Activated CD8-positive, alpha-beta memory T cell treated with anti-CD3 and anti-CD28 coated beads, Interleukin-2, amount 10 ng/mL, durations not matched to agents 7 days and 5 days (primary cell): ENCODE measurements around the gene P2RX6. TPM values are rescaled to one million over a fixed set of nuclear protein-coding genes. Genes with fewer than 3 reads are reported as not detected.
"Not testable (repeated sequence)": the region's sequence is repeated elsewhere in the genome, so short reads cannot be mapped to it uniquely, and the experiment has no call there.

Experiments
- ATAC-seq: fragments of 150-1000 bp; cut with Tn5 transposase; one replicate; pipeline ENCODE4 v1.10.0; 2021; ENCODE audit warnings: moderate library complexity
- CTCF ChIA-PET: fragments of 350-600 bp; sonication (Branson Sonifier 250); formaldehyde crosslinking; loops from one replicate; lab custom pipeline; 2021; ENCODE audit warnings: antibody characterized with exemption; lab: Charles Lee
- DNase-seq: peaks from one replicate; pipeline ENCODE4 v3.0.0-alpha.2; 2020
- H3K27ac Mint-ChIP-seq: one replicate; pipeline ENCODE4 v1.8.0; 2021; ENCODE audit warnings: mild to moderate bottlenecking, mixed read lengths
- H3K27me3 Mint-ChIP-seq: one replicate; pipeline ENCODE4 v1.8.0; 2021; ENCODE audit warnings: mixed read lengths
- H3K36me3 Mint-ChIP-seq: one replicate; pipeline ENCODE4 v1.8.0; 2021; ENCODE audit warnings: mild to moderate bottlenecking, mixed read lengths
- H3K4me1 Mint-ChIP-seq: one replicate; pipeline ENCODE4 v1.8.0; 2021; ENCODE audit warnings: mixed read lengths
- H3K4me3 Mint-ChIP-seq: one replicate; pipeline ENCODE4 v1.8.0; 2021; ENCODE audit warnings: mild to moderate bottlenecking, moderate library complexity, mixed read lengths
- H3K9me3 Mint-ChIP-seq: one replicate; pipeline ENCODE4 v1.8.0; 2022; ENCODE audit warnings: low read depth, mixed read lengths
- total RNA-seq, 2 experiments: library from RNA; stranded (reverse); gene quantifications; one replicate each; pipeline ENCODE4 v1.2.3, GENCODE V29; 2021

P2RX6 gene
- total RNA-seq, 2 experiments from 2014 or later: 0.32 to 0.42 TPM

DNA sequence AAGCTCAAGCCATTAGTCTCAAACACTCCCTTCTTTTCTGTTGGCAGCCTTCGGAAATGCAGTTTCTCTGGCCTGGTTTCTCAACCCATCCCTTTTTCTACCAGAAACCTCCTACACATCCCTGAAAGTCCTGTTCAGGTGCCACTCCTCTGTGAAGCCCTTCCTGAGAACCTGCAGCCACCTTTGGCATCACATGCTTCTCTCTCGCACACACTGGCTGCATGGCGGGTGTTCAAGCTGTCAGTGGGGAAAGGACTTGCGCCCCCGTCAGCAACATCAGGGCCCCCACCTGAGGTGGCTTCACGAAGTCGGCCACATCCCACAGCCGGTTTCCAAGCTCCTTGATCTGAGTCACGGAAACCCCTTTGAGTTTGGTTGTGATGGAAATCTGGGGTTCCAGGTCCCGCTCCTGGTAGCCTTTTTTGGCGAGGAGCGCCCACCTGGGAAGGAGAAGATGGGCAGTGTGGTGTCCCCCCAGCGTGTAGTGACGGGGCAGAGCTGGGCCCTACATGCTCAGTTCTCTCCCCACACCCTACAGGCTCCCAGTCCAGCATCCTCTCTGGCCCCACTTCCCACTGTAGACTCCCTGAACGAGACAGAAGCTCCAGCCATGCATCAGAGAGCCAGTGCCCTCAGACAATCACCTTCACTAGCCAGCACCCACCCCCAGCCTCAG lies 29.0 kb downstream of the P2RX6 start:
- H3K27me3 Mint-ChIP-seq: peaks cover 39% of the 10 kb centered on the region
- H3K27ac Mint-ChIP-seq: no peak overlapping the region
- CTCF ChIA-PET: interaction anchor here (0.8 to 1.6 kb wide), 2 partner anchors 23 to 59 kb away, joined by 3 to 5 read pairs; no protein-coding TSS in a partner anchor
- peaks cover 22% of the 10 kb centered on the region for H3K4me1 Mint-ChIP-seq
- no peaks in the 10 kb centered on the region for H3K9me3 Mint-ChIP-seq
- ATAC-seq: no peak
- H3K4me3 Mint-ChIP-seq: no peak overlapping the region
- no peaks in the 10 kb centered on the region for H3K36me3 Mint-ChIP-seq
- DNase-seq: no peak

GRCh38 chr22:21044931-21045584 lies 30.1 kb downstream of the P2RX6 start:
- no peak overlapping the region for H3K27ac Mint-ChIP-seq
- H3K27me3 Mint-ChIP-seq: peaks cover 36% of the 10 kb centered on the region
- H3K4me1 Mint-ChIP-seq: peaks cover 22% of the 10 kb centered on the region
- H3K9me3 Mint-ChIP-seq: no peaks in the 10 kb centered on the region
- no peak overlapping the region for H3K4me3 Mint-ChIP-seq
- no peaks in the 10 kb centered on the region for H3K36me3 Mint-ChIP-seq
- no peak for DNase-seq
- peak; percentile 32 for ATAC-seq
- CTCF ChIA-PET: no interaction called here

- peaks cover 34% of the 10 kb centered on the region for H3K27me3 Mint-ChIP-seq
- H3K27ac Mint-ChIP-seq: peak within 1 kb of the TSS; percentile 10
- H3K9me3 Mint-ChIP-seq: no peaks in the 10 kb centered on the region
- CTCF ChIA-PET: interaction anchor here (1.0 kb wide), 1 partner anchor 25 kb away, joined by 4 read pairs; no protein-coding TSS in a partner anchor
- no peaks in the 10 kb centered on the region for H3K36me3 Mint-ChIP-seq
- H3K4me1 Mint-ChIP-seq: peaks cover 22% of the 10 kb centered on the region
- H3K4me3 Mint-ChIP-seq: no peak within 1 kb of the TSS
- DNase-seq (peak; percentile 84), ATAC-seq (peak; percentile 93)
Observed at GRCh38 chr22:21045585-21046294, 30.8 kb downstream of the P2RX6 start, which contains the start of gene LRRC74B. LRRC74B (plus strand) TSS chr22:21045946; CDS start chr22:21045987, 41 bp downstream.

- DNase-seq: no peak
- ATAC-seq: no peak
- Mint-ChIP-seq H3K36me3 (no peaks in the 10 kb centered on the region), H3K27ac (no peak overlapping the region), H3K4me3 (no peak overlapping the region), H3K4me1 (peaks cover 22% of the 10 kb centered on the region), H3K9me3 (no peaks in the 10 kb centered on the region), H3K27me3 (peaks cover 34% of the 10 kb centered on the region)
- CTCF ChIA-PET: no interaction called here
Observed at GRCh38 chr22:21047035-21047661, 32.2 kb downstream of the P2RX6 start.

DNA sequence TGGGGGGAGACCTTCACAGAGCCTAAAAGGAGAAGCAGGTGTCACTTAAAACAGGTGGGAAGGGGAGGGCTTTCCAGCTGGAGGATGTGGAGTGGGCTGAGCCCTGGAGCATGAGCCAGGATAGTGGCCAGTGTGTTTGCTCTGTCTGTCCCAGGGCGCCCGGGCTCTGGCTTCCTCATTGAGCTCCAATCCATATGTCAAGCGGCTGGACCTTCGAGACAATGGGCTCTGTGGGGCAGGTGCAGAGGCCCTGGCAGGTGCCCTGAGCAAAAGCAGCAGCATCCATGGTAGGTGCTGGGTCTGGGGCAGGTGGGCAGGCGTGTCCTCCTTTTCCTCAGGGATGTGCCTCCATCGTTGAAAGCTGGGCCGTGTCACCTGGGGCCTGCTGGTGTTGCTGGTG lies 32.8 kb downstream of the P2RX6 start:
- H3K27ac Mint-ChIP-seq: no peak overlapping the region

GRCh38 chr22:21048448-21048847 lies 33.5 kb downstream of the P2RX6 start:
- peaks cover 25% of the 10 kb centered on the region for H3K27me3 Mint-ChIP-seq
- H3K4me3 Mint-ChIP-seq, H3K9me3 Mint-ChIP-seq, DNase-seq, H3K27ac Mint-ChIP-seq, H3K36me3 Mint-ChIP-seq, CTCF ChIA-PET, ATAC-seq: not testable (repeated sequence)
- H3K4me1 Mint-ChIP-seq: peaks cover 19% of the 10 kb centered on the region

More for the DNA sequence above, 32.8 kb downstream of the P2RX6 start:
- Mint-ChIP-seq H3K36me3 (no peaks in the 10 kb centered on the region), H3K4me3 (no peak overlapping the region), H3K27me3 (peaks cover 32% of the 10 kb centered on the region), H3K4me1 (peaks cover 22% of the 10 kb centered on the region), H3K9me3 (no peaks in the 10 kb centered on the region)
- DNase-seq: no peak
- ATAC-seq: no peak
- CTCF ChIA-PET: no interaction called here

DNA sequence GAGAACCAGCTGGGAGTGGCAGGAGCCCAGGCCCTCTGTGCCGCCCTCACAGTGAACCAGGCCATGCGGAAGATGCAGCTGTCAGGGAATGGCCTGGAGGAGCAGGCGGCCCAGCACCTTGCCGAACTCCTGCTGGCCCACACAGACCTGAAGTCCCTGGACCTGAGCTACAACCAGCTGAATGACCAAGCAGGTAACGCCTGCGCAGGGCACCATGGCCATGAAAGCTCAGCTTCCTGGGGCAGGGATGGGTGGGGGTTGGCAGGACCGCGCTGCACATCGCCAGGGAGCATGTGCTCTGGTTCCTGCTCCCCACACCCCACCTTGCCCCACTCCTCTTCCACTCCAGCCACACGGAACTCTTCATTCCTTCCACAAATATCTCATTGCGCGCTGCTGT lies 34.0 kb downstream of the P2RX6 start:
- not testable (repeated sequence) for ATAC-seq
- CTCF ChIA-PET: interaction anchor here (0.6 kb wide), 1 partner anchor 24 kb away, joined by 4 read pairs; no protein-coding TSS in a partner anchor

GRCh38 chr22:21051145-21051830 lies 36.3 kb downstream of the P2RX6 start:
- no peak for DNase-seq
- H3K4me3 Mint-ChIP-seq: no peak overlapping the region
- H3K27ac Mint-ChIP-seq: no peak overlapping the region
- no peak for ATAC-seq
- no peaks in the 10 kb centered on the region for H3K36me3 Mint-ChIP-seq
- peaks cover 7% of the 10 kb centered on the region for H3K4me1 Mint-ChIP-seq
- H3K9me3 Mint-ChIP-seq: no peaks in the 10 kb centered on the region
- H3K27me3 Mint-ChIP-seq: peaks cover under 1% of the 10 kb centered on the region
- CTCF ChIA-PET: no interaction called here

More for the DNA sequence above, 34.0 kb downstream of the P2RX6 start:
- H3K9me3 Mint-ChIP-seq, DNase-seq, H3K36me3 Mint-ChIP-seq, H3K4me3 Mint-ChIP-seq, H3K27ac Mint-ChIP-seq: not testable (repeated sequence)
- Mint-ChIP-seq H3K27me3 (peaks cover 22% of the 10 kb centered on the region), H3K4me1 (peaks cover 14% of the 10 kb centered on the region)

- CTCF ChIA-PET: no interaction called here
- Mint-ChIP-seq H3K36me3 (no peaks in the 10 kb centered on the region), H3K27me3 (peaks cover 5% of the 10 kb centered on the region), H3K4me3 (no peak overlapping the region), H3K9me3 (no peaks in the 10 kb centered on the region), H3K27ac (no peak overlapping the region), H3K4me1 (peaks cover 10% of the 10 kb centered on the region)
- DNase-seq (no peak), ATAC-seq (no peak)
Observed at GRCh38 chr22:21051831-21052400, 37.0 kb downstream of the P2RX6 start.

- H3K4me1 Mint-ChIP-seq: peaks cover 10% of the 10 kb centered on the region
- CTCF ChIA-PET: interaction anchor here (1.0 kb wide), 1 partner anchor 50 kb away, joined by 3 read pairs; no protein-coding TSS in a partner anchor
- peaks cover 8% of the 10 kb centered on the region for H3K27me3 Mint-ChIP-seq
- H3K36me3 Mint-ChIP-seq: no peaks in the 10 kb centered on the region
- no peak overlapping the region for H3K27ac Mint-ChIP-seq
- no peak for ATAC-seq
- H3K9me3 Mint-ChIP-seq: no peaks in the 10 kb centered on the region
- no peak for DNase-seq
- H3K4me3 Mint-ChIP-seq: no peak overlapping the region
Observed at GRCh38 chr22:21052715-21053459, 37.9 kb downstream of the P2RX6 start.

- no peak overlapping the region for H3K27ac Mint-ChIP-seq
- ATAC-seq (no peak), DNase-seq (no peak)
- no peaks in the 10 kb centered on the region for H3K36me3 Mint-ChIP-seq
- peaks cover 10% of the 10 kb centered on the region for H3K4me1 Mint-ChIP-seq
- no peaks in the 10 kb centered on the region for H3K9me3 Mint-ChIP-seq
- H3K27me3 Mint-ChIP-seq: peaks cover 8% of the 10 kb centered on the region
- no peak overlapping the region for H3K4me3 Mint-ChIP-seq
- CTCF ChIA-PET: interaction anchor here (0.6 to 1.0 kb wide), 2 partner anchors 49 to 1961 kb away, joined by 3 read pairs; no protein-coding TSS in a partner anchor
Observed at GRCh38 chr22:21054046-21054713, 39.2 kb downstream of the P2RX6 start.
